IPS-11a (cell line): ENCODE data around the gene EPHA2.

Experiments
- H3K4me3 ChIP-seq: one replicate; pipeline ENCODE4 v1.5.1; 2013; ENCODE audit warnings: low read depth, low read length, control low read depth

The EPHA2 gene

DNA sequence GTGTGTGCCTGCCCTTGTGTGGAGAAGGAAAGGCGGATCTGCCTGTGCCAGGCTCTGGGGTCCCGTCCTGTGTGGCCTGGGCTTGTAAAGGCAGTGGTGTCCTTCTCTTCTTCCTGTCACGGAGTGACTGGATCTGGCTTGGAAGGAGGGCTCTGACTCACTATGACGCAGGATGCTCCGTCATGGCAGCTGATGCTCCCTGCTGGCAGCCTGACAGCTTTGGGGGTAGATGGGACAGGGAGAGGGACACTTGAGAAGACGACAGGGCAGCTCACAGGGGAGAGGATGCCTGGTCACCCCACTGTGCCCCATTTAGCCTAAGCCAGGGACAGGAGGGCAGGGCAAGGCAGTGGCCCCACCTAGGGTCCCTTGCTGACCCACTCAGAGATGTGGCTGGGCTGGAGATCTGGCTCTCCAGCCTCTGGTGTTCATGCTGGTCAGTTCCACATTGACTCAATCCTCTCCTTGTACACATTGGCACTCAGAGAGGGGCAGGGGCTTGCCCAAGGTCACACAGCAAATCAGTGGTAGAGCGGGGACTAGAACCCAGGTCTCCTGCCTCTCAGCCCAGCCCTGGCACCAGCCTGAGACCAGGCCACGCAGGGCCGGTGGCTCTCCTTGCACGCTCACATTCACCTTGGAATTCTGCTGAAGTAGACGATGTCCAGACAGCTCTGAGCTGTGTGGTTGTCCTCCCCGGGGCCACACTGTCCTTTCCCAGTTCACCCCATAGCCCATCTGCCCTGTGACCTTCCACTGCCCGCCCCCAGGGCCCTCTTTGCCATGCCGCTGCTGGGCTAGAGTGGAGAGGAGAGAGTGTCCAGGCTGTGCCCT lies 79.6 kb downstream of the EPHA2 start:
- no peak overlapping the region for H3K4me3 ChIP-seq

GRCh38 chr1:16075337-16076030 lies 80.4 kb downstream of the EPHA2 start:
- no peak overlapping the region for H3K4me3 ChIP-seq
